HG02623 (cell line): ENCODE measurements around the gene CD248.

Source experiments
- ATAC-seq: cut with Tn5 transposase; IDR thresholded peaks from one replicate; pipeline ENCODE4 v1.9.1; 2021; ENCODE audit warnings: moderate library complexity; ENCODE audit not compliant: unreplicated experiment

CD248 gene

GRCh38 chr11:66290330-66290621 is 26.6 kb downstream of the CD248 start:
- no peak for ATAC-seq

GRCh38 chr11:66289548-66290329 is 27.1 kb downstream of the CD248 start:
- peak; percentile 28 for ATAC-seq

GRCh38 chr11:66288671-66289547 is 27.9 kb downstream of the CD248 start, which contains the start of gene YIF1A:
Gene YIF1A, minus strand, starts transcription at chr11:66289143. Its CDS starts 158 bp downstream, at chr11:66288985.
- ATAC-seq: peak; percentile 89

GRCh38 chr11:66287889-66288670 is 28.8 kb downstream of the CD248 start:
- no peak for ATAC-seq

- ATAC-seq: no peak
Observed at GRCh38 chr11:66287211-66287888, 29.5 kb downstream of the CD248 start.

GRCh38 chr11:66286699-66287098 is 30.1 kb downstream of the CD248 start:
- no peak for ATAC-seq

- ATAC-seq: no peak
Observed at GRCh38 chr11:66285250-66285947, 31.4 kb downstream of the CD248 start.

GRCh38 chr11:66284526-66285078 is 32.2 kb downstream of the CD248 start:
- no peak for ATAC-seq

- ATAC-seq: no peak
Observed at GRCh38 chr11:66283461-66284105, 33.3 kb downstream of the CD248 start.

- peak; percentile 84 for ATAC-seq
Observed at GRCh38 chr11:66282468-66283455, 34.1 kb downstream of the CD248 start.

- ATAC-seq: no peak
Observed at GRCh38 chr11:66281776-66282467, 34.9 kb downstream of the CD248 start.

GRCh38 chr11:66281001-66281400 is 35.8 kb downstream of the CD248 start:
- no peak for ATAC-seq

- no peak for ATAC-seq
Observed at GRCh38 chr11:66280428-66280827, 36.4 kb downstream of the CD248 start.

- ATAC-seq: no peak
Observed at GRCh38 chr11:66279092-66279734, 37.6 kb downstream of the CD248 start.

GRCh38 chr11:66278363-66279091 is 38.3 kb downstream of the CD248 start:
- ATAC-seq: no peak
